Loucy (cell line): ENCODE results near the gene RFESD.

Experiments used
- H2AFZ ChIP-seq: fragments of 200-600 bp; sonication (generic); 2 replicates; pipeline ENCODE4 v1.6.0; 2016; ENCODE audit warnings: antibody characterized with exemption, mild to moderate bottlenecking, low read length, moderate library complexity
- H3F3A ChIP-seq: fragments of 200-600 bp; 2 replicates; pipeline ENCODE4 v1.6.0; 2016; ENCODE audit warnings: antibody characterized with exemption, low read depth, mild to moderate bottlenecking
- H3K27me3 ChIP-seq: fragments of 200-600 bp; sonication (generic); 2 replicates; pipeline ENCODE4 v1.6.1; 2014; ENCODE audit warnings: low read length, mild to moderate bottlenecking; ENCODE audit not compliant: insufficient read depth, poor library complexity, severe bottlenecking
- H3K36me3 ChIP-seq: fragments of 200-600 bp; sonication (generic); 2 replicates; pipeline ENCODE4 v1.6.1; 2016; ENCODE audit warnings: low read length; ENCODE audit not compliant: insufficient read depth
- H3K4me1 ChIP-seq: fragments of 200-600 bp; sonication (generic); 2 replicates; pipeline ENCODE4 v1.5.1; 2014; ENCODE audit warnings: low read length, mild to moderate bottlenecking; ENCODE audit not compliant: insufficient read depth, poor library complexity, severe bottlenecking
- H3K4me2 ChIP-seq: fragments of 200-600 bp; sonication (generic); 2 replicates; pipeline ENCODE4 v1.6.0; 2014; ENCODE audit warnings: antibody characterized with exemption, low read length, low read depth, mild to moderate bottlenecking; ENCODE audit not compliant: poor library complexity, severe bottlenecking
- H3K4me3 ChIP-seq: fragments of 200-600 bp; sonication (generic); 2 replicates; pipeline ENCODE4 v1.5.1; 2014; ENCODE audit warnings: low read length, mild to moderate bottlenecking, mixed read lengths; ENCODE audit not compliant: poor library complexity, severe bottlenecking
- H3K79me2 ChIP-seq: fragments of 200-600 bp; sonication (generic); 2 replicates; pipeline ENCODE4 v1.6.1; 2014; ENCODE audit warnings: low read length; ENCODE audit not compliant: insufficient read depth
- H3K9ac ChIP-seq: fragments of 200-600 bp; sonication (generic); 2 replicates; pipeline ENCODE4 v1.6.0; 2014; ENCODE audit warnings: mild to moderate bottlenecking, low read depth, low read length, moderate library complexity; ENCODE audit not compliant: poor library complexity, severe bottlenecking
- H3K9me2 ChIP-seq: fragments of 200-600 bp; sonication (generic); replicated peaks from 2 replicates; pipeline ENCODE4 v1.6.1; 2016; ENCODE audit warnings: low read depth, low read length, mixed read lengths
- H3K9me3 ChIP-seq: fragments of 200-600 bp; sonication (generic); 2 replicates; pipeline ENCODE4 v1.6.1; 2014; ENCODE audit warnings: mild to moderate bottlenecking, antibody characterized with exemption, low read length, low read depth; ENCODE audit not compliant: insufficient read depth
- H4K20me1 ChIP-seq: fragments of 200-600 bp; sonication (generic); 2 replicates; pipeline ENCODE4 v1.6.0; 2014; ENCODE audit warnings: antibody characterized with exemption, low read length, mild to moderate bottlenecking; ENCODE audit not compliant: insufficient read depth, poor library complexity, severe bottlenecking
- EZH2phosphoT487 ChIP-seq: fragments of 200-600 bp; IDR thresholded peaks from 2 replicates; pipeline ENCODE4 v1.6.1; 2018; ENCODE audit warnings: antibody characterized with exemption, mild to moderate bottlenecking, moderate library complexity, borderline replicate concordance
- TF ChIP-seq, protein P1 (sequence below): fragments of 200-600 bp; sonication (generic); conservative IDR thresholded peaks from 2 replicates; pipeline ENCODE4 v1.5.1; 2014; ENCODE audit warnings: mild to moderate bottlenecking, antibody characterized with exemption, low read length

RFESD gene

GRCh38 chr5:95605786-95606185, 40.8 kb upstream of the RFESD start:
- Histone ChIP-seq H2AFZ (no peak overlapping the region), H3K9me2 (no peaks in the 10 kb centered on the region), H3K9me3 (no peaks in the 10 kb centered on the region), H3K9ac (no peak overlapping the region), H4K20me1 (no peaks in the 10 kb centered on the region), H3K4me3 (no peak overlapping the region), H3K27me3 (no peaks in the 10 kb centered on the region), H3K4me2 (no peak overlapping the region), H3K79me2 (no peaks in the 10 kb centered on the region), H3K36me3 (no peaks in the 10 kb centered on the region), H3K4me1 (peaks cover 16% of the 10 kb centered on the region), H3F3A (no peaks in the 10 kb centered on the region)
- no peak for TF ChIP-seq EZH2phosphoT487
- TF ChIP-seq, protein P1, sequence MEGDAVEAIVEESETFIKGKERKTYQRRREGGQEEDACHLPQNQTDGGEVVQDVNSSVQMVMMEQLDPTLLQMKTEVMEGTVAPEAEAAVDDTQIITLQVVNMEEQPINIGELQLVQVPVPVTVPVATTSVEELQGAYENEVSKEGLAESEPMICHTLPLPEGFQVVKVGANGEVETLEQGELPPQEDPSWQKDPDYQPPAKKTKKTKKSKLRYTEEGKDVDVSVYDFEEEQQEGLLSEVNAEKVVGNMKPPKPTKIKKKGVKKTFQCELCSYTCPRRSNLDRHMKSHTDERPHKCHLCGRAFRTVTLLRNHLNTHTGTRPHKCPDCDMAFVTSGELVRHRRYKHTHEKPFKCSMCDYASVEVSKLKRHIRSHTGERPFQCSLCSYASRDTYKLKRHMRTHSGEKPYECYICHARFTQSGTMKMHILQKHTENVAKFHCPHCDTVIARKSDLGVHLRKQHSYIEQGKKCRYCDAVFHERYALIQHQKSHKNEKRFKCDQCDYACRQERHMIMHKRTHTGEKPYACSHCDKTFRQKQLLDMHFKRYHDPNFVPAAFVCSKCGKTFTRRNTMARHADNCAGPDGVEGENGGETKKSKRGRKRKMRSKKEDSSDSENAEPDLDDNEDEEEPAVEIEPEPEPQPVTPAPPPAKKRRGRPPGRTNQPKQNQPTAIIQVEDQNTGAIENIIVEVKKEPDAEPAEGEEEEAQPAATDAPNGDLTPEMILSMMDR, result no peak

- H3K4me2 ChIP-seq, result no peak overlapping the region
- no peaks in the 10 kb centered on the region for H3K79me2 ChIP-seq
Measured at GRCh38 chr5:95606419-95606818, 40.2 kb upstream of the RFESD start.

DNA sequence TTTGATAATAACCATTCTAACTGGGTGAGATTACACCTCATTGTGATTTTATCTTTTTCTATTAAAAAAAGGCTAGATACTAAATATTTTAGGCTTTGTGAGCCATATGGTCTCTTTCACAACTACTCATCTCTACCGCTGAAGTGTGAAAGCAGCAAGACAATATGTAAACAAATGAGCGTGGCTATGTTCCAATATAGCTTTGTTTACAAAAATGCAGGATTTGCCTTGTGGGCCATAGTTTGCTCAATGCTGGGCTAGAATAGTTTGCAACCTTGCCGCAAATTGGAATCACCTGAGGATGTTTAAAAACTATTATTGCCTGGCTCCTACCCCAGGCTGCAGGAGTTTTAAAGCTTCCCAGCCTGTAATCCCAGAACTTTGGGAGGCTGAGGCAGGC, 36.9 kb upstream of the RFESD start:
- Histone ChIP-seq H3K4me3 (no peak overlapping the region), H3K36me3 (no peaks in the 10 kb centered on the region), H3K27me3 (no peaks in the 10 kb centered on the region), H3K9ac (no peak overlapping the region), H3K4me1 (peaks cover 5% of the 10 kb centered on the region), H3K79me2 (no peaks in the 10 kb centered on the region; the same call in 1 of the 2 replicates), H4K20me1 (no peaks in the 10 kb centered on the region), H2AFZ (no peak overlapping the region), H3K9me2 (no peaks in the 10 kb centered on the region), H3K4me2 (no peak overlapping the region), H3F3A (no peaks in the 10 kb centered on the region), H3K9me3 (peaks cover 9% of the 10 kb centered on the region; the same call in 1 of the 2 replicates)
- no peak for TF ChIP-seq EZH2phosphoT487
- TF ChIP-seq, protein P1, result no peak

More at GRCh38 chr5:95606419-95606818, 40.2 kb upstream of the RFESD start:
- no peaks in the 10 kb centered on the region for H3K27me3 ChIP-seq
- H3F3A ChIP-seq, result no peaks in the 10 kb centered on the region
- H3K9ac ChIP-seq, result no peak overlapping the region
- H3K4me1 ChIP-seq, result peaks cover 15% of the 10 kb centered on the region
- no peaks in the 10 kb centered on the region for H3K9me3 ChIP-seq
- TF ChIP-seq, protein P1, result no peak
- no peak for TF ChIP-seq EZH2phosphoT487
- no peaks in the 10 kb centered on the region for H3K9me2 ChIP-seq
- no peaks in the 10 kb centered on the region for H3K36me3 ChIP-seq
- H4K20me1 ChIP-seq, result no peaks in the 10 kb centered on the region
- H2AFZ ChIP-seq, result no peak overlapping the region
- no peak overlapping the region for H3K4me3 ChIP-seq
